ENCODE data around the gene MED13. TPM values are rescaled to one million over a fixed set of nuclear protein-coding genes. Genes with fewer than 3 reads are reported as not detected.

Gene MED13, protein sequence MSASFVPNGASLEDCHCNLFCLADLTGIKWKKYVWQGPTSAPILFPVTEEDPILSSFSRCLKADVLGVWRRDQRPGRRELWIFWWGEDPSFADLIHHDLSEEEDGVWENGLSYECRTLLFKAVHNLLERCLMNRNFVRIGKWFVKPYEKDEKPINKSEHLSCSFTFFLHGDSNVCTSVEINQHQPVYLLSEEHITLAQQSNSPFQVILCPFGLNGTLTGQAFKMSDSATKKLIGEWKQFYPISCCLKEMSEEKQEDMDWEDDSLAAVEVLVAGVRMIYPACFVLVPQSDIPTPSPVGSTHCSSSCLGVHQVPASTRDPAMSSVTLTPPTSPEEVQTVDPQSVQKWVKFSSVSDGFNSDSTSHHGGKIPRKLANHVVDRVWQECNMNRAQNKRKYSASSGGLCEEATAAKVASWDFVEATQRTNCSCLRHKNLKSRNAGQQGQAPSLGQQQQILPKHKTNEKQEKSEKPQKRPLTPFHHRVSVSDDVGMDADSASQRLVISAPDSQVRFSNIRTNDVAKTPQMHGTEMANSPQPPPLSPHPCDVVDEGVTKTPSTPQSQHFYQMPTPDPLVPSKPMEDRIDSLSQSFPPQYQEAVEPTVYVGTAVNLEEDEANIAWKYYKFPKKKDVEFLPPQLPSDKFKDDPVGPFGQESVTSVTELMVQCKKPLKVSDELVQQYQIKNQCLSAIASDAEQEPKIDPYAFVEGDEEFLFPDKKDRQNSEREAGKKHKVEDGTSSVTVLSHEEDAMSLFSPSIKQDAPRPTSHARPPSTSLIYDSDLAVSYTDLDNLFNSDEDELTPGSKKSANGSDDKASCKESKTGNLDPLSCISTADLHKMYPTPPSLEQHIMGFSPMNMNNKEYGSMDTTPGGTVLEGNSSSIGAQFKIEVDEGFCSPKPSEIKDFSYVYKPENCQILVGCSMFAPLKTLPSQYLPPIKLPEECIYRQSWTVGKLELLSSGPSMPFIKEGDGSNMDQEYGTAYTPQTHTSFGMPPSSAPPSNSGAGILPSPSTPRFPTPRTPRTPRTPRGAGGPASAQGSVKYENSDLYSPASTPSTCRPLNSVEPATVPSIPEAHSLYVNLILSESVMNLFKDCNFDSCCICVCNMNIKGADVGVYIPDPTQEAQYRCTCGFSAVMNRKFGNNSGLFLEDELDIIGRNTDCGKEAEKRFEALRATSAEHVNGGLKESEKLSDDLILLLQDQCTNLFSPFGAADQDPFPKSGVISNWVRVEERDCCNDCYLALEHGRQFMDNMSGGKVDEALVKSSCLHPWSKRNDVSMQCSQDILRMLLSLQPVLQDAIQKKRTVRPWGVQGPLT (N-terminal part only)
- total RNA-seq = 23.7 and 37.1 TPM in 2 replicates

DNA sequence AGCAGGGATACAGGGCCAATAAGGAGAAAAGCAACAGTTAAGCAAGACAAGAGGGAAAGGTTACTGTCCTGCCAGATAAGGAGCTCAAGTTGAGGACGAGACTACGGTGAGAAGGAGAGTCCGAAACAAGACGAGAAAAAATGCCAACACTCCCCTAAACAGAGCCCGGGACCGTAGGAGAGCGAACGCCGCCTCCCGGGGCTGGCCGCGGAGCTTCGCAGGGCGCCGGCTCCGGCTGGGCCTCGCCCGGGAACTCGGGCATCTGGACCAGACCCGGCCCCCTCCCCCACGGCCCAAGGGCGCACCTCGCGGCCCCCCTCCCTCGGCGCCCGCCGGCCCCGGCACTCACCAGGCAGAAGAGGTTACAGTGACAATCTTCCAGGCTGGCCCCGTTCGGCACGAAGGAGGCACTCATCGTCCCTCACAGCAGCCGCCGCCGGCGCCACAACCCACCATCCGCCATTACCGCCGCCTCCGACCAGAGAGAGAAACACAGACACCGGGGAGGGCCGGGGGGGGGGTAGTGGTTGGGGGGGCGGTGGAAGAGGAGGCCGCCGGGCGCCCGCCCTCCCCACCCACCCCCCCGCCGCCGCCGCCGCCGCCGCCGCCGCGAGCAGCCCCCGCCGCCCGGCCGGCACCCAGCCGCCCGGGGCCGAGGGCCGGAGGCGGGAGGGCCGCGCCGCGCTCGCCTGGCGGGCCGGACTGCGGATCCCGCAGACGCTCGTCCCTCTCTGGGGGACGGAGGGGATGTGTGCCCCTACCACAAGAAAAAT, at the start of gene MED13:
Gene MED13, minus strand, starts transcription at position 488 of the 773 bp plus-strand sequence. Its CDS starts 73 bp downstream, at position 415.
- TF ChIP-seq, protein P1, sequence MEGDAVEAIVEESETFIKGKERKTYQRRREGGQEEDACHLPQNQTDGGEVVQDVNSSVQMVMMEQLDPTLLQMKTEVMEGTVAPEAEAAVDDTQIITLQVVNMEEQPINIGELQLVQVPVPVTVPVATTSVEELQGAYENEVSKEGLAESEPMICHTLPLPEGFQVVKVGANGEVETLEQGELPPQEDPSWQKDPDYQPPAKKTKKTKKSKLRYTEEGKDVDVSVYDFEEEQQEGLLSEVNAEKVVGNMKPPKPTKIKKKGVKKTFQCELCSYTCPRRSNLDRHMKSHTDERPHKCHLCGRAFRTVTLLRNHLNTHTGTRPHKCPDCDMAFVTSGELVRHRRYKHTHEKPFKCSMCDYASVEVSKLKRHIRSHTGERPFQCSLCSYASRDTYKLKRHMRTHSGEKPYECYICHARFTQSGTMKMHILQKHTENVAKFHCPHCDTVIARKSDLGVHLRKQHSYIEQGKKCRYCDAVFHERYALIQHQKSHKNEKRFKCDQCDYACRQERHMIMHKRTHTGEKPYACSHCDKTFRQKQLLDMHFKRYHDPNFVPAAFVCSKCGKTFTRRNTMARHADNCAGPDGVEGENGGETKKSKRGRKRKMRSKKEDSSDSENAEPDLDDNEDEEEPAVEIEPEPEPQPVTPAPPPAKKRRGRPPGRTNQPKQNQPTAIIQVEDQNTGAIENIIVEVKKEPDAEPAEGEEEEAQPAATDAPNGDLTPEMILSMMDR (IDR thresholded peaks at IDR 0.05; ENCODE audit: insufficient read depth, low read length, severe bottlenecking) = no peak
- H3K4me3 ChIP-seq (ENCODE audit: low read depth, low read length) = peak within 1 kb of the TSS; percentile 97
- no peaks in the 10 kb centered on the region for H3K27me3 ChIP-seq (ENCODE audit: control insufficient read depth, insufficient read depth, low read length)
- peaks cover 2% of the 10 kb centered on the region for H3K36me3 ChIP-seq (ENCODE audit: control insufficient read depth, insufficient read depth, low read length)
- FAIRE-seq (no peak), DNase-seq (ENCODE audit: low read depth) (no peak)

DNA sequence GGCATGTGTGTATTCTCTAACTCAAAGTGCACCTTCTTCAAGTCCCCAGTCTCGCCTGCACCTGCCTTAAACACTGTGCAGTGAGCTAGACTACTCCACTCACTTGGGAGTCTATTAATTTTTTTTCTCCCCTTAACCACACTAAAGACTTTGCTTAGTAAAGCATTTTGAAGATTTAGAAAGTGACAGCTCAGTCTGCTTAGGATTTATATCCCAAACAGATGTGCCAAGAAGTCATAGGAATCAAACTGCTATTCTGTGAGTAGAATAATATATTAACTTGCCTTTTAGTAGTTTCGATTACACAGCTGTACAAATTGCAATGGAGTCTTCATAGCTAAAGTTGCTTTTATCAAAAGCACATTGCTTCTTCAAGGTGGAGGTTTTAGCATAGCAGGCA, 47.2 kb upstream of the MED13 start:
- FAIRE-seq = no peak
- TF ChIP-seq, protein P1 (IDR thresholded peaks at IDR 0.05; ENCODE audit: insufficient read depth, low read length, severe bottlenecking) = no peak
- no peak for DNase-seq (ENCODE audit: low read depth)
- H3K27me3 ChIP-seq (ENCODE audit: control insufficient read depth, insufficient read depth, low read length) = no peaks in the 10 kb centered on the region
- no peak overlapping the region for H3K4me3 ChIP-seq (ENCODE audit: low read depth, low read length)
- no peaks in the 10 kb centered on the region for H3K36me3 ChIP-seq (ENCODE audit: control insufficient read depth, insufficient read depth, low read length)

DNA sequence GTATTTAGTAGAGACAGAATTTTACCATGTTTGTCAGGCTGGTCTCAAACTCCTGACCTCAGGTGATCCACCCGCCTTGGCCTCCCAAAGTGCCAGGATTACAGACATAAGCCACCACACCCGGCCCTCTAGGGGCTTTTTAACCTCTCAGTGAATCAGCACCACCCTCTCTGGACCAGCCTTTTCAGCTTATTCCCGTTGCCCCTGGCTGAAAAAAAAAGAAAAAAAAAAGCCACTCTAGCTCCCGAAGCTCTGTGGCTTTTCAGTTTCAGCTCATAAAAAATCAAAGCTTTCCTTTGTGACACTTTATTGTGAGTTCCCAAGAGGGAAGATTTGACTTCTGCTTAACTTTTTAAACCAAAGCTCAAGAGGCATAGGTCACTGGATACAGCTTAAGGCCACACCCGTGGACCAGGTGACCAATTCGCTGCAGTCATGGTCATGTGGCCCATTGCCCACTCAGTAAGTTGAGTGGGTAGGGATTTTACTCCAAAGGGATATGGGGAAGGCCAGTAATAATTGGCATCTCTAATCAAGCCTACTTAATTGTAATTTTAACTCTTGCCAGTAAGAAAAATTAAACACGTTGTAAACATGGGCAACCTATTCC, 46.6 kb upstream of the MED13 start:
- H3K27me3 ChIP-seq (ENCODE audit: control insufficient read depth, insufficient read depth, low read length) = no peaks in the 10 kb centered on the region
- DNase-seq (ENCODE audit: low read depth) = no peak
- no peak for FAIRE-seq
- H3K36me3 ChIP-seq (ENCODE audit: control insufficient read depth, insufficient read depth, low read length) = no peaks in the 10 kb centered on the region
- TF ChIP-seq, protein P1 (IDR thresholded peaks at IDR 0.05; ENCODE audit: insufficient read depth, low read length, severe bottlenecking) = no peak
- H3K4me3 ChIP-seq (ENCODE audit: low read depth, low read length) = no peak overlapping the region

DNA sequence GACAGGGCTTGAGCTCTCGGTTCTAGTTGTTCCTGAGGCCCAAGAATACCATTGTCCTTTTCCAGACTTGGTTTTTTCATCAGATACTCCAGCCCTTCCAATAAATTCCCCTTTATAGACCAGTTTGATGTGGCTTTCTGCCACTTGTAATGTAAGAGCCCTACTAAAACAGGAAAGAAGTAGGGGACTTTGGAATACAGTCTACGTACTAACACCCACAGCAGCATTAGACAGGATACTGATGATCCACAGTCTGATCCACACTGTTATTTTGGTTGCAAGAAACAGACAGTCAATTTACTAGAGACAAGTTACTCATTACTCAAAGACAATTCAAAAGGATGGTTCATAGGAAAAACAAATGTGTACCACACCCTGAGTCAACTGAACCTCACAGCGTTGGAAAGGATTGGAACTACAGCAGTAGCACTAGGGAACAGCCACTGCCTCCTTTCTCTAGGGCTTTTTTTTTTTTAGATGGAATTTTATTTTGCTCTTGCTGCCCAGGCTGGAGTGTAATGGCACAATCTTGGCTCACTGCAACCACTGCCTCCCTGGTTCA, 45.9 kb upstream of the MED13 start:
- TF ChIP-seq, protein P1 (IDR thresholded peaks at IDR 0.05; ENCODE audit: insufficient read depth, low read length, severe bottlenecking) = no peak
- FAIRE-seq (no peak), DNase-seq (ENCODE audit: low read depth) (no peak)
- Histone ChIP-seq H3K36me3 (ENCODE audit: control insufficient read depth, insufficient read depth, low read length) (no peaks in the 10 kb centered on the region), H3K4me3 (ENCODE audit: low read depth, low read length) (no peak overlapping the region), H3K27me3 (ENCODE audit: control insufficient read depth, insufficient read depth, low read length) (no peaks in the 10 kb centered on the region)
